HEK293 (cell line): ENCODE results near the gene AARSD1.

ENCODE experiments used
- CTCF ChIA-PET: fragments of 350-600 bp; formaldehyde crosslinking; extraction: SDS; loops from one replicate; lab custom pipeline; 2021; ENCODE audit warnings: antibody characterized with exemption; lab: Yijun Ruan, JAX
- POLR2A ChIA-PET: fragments of 300-600 bp; formaldehyde crosslinking; extraction: SDS; loops from one replicate; lab custom pipeline; 2020; ENCODE audit warnings: antibody characterized with exemption, inconsistent platforms; lab: Yijun Ruan, JAX
- H3K27ac ChIP-seq: fragments of 200-500 bp; sonication (Bioruptor generic); 2 replicates; pipeline ENCODE4 v1.5.1; 2014; ENCODE audit warnings: low read depth, low read length, control low read depth, inconsistent platforms; ENCODE audit errors: extremely low read depth
- H3K36me3 ChIP-seq, 2 experiments: fragments of 200-500 bp in 1 of 2; sonication (Bioruptor generic) in 1 of 2; 1 replicate in 1 of 2; 2 replicates in 1 of 2; pipeline ENCODE4 v1.5.1; 2014 to 2017; ENCODE audit warnings: inconsistent platforms in 2 of 2, low read length in 2 of 2; ENCODE audit not compliant: control insufficient read depth in 2 of 2, insufficient read depth in 1 of 2
- H3K4me1 ChIP-seq: fragments of 200-500 bp; sonication (Bioruptor generic); 2 replicates; pipeline ENCODE4 v1.5.1; 2014; ENCODE audit warnings: mild to moderate bottlenecking, low read length, inconsistent platforms; ENCODE audit not compliant: control insufficient read depth, insufficient read depth
- H3K4me3 ChIP-seq: 2 replicates; pipeline ENCODE4 v1.5.1; 2011; ENCODE audit warnings: low read depth, mild to moderate bottlenecking, control low read depth, low read length, moderate library complexity
- H3K9me3 ChIP-seq: fragments of 200-500 bp; sonication (Bioruptor generic); 2 replicates; pipeline ENCODE4 v1.5.1; 2014; ENCODE audit warnings: low read depth, low read length, inconsistent platforms; ENCODE audit not compliant: control insufficient read depth, insufficient read depth
- IKZF3 ChIP-seq: fragments of 450-650 bp; IDR thresholded peaks from 2 replicates; pipeline ENCODE4 v1.5.0; 2018; ENCODE audit warnings: missing biosample characterization, mild to moderate bottlenecking, missing genetic modification characterization, moderate library complexity
- MYNN ChIP-seq: fragments of 450-650 bp; formaldehyde crosslinking; IDR thresholded peaks from 2 replicates; pipeline ENCODE4 v1.5.1; 2016; ENCODE audit warnings: missing biosample characterization, missing genetic modification characterization, borderline replicate concordance
- MZF1 ChIP-seq: fragments of 450-650 bp; formaldehyde crosslinking; IDR thresholded peaks from 2 replicates; pipeline ENCODE4 v1.5.1; 2017; ENCODE audit warnings: missing biosample characterization, missing genetic modification characterization, borderline replicate concordance
- PRDM10 ChIP-seq: fragments of 450-650 bp; formaldehyde crosslinking; IDR thresholded peaks from 2 replicates; pipeline ENCODE4 v1.5.1; 2016; ENCODE audit warnings: missing biosample characterization, missing genetic modification characterization
- RBAK ChIP-seq: fragments of 450-650 bp; formaldehyde crosslinking; IDR thresholded peaks from 2 replicates; pipeline ENCODE4 v1.5.1; 2016; ENCODE audit warnings: missing biosample characterization, missing genetic modification characterization
- SP7 ChIP-seq: fragments of 450-650 bp; formaldehyde crosslinking; IDR thresholded peaks from 2 replicates; pipeline ENCODE4 v1.5.1; 2016; ENCODE audit warnings: missing biosample characterization, missing genetic modification characterization
- ZBTB17 ChIP-seq: fragments of 450-650 bp; formaldehyde crosslinking; IDR thresholded peaks from 2 replicates; pipeline ENCODE4 v1.5.1; 2016; ENCODE audit warnings: missing biosample characterization, missing genetic modification characterization
- ZBTB7A ChIP-seq: fragments of 450-650 bp; formaldehyde crosslinking; IDR thresholded peaks from 2 replicates; pipeline ENCODE4 v1.5.1; 2016; ENCODE audit warnings: low read depth, missing biosample characterization, missing genetic modification characterization
- ZFP69B ChIP-seq: fragments of 450-650 bp; formaldehyde crosslinking; IDR thresholded peaks from 2 replicates; pipeline ENCODE4 v1.5.1; 2016; ENCODE audit warnings: missing biosample characterization, missing genetic modification characterization
- ZIC2 ChIP-seq: fragments of 450-650 bp; formaldehyde crosslinking; IDR thresholded peaks from 2 replicates; pipeline ENCODE4 v1.5.1; 2016; ENCODE audit warnings: missing biosample characterization, missing genetic modification characterization
- ZNF16 ChIP-seq: fragments of 450-650 bp; formaldehyde crosslinking; IDR thresholded peaks from 2 replicates; pipeline ENCODE4 v1.5.1; 2016; ENCODE audit warnings: low read depth, missing biosample characterization, missing genetic modification characterization
- ZNF24 ChIP-seq: fragments of 450-650 bp; formaldehyde crosslinking; IDR thresholded peaks from 2 replicates; pipeline ENCODE4 v1.5.1; 2016; ENCODE audit warnings: missing biosample characterization, missing genetic modification characterization
- ZNF248 ChIP-seq: fragments of 450-650 bp; formaldehyde crosslinking; IDR thresholded peaks from 2 replicates; pipeline ENCODE4 v1.5.1; 2017; ENCODE audit warnings: missing biosample characterization, missing genetic modification characterization
- ZNF274 ChIP-seq, 2 experiments: fragments of 200-500 bp in 1 of 2; fragments of 450-650 bp in 1 of 2; sonication (Bioruptor generic) in 1 of 2; formaldehyde crosslinking in 1 of 2; IDR thresholded peaks; 2 replicates each; pipeline versions ENCODE4 v1.5.1 to v1.6.1; 2014 to 2016; ENCODE audit warnings: borderline replicate concordance in 1 of 2, inconsistent platforms in 1 of 2, low read length in 1 of 2, missing biosample characterization in 1 of 2, missing genetic modification characterization in 1 of 2
- ZNF366 ChIP-seq: fragments of 450-650 bp; formaldehyde crosslinking; conservative IDR thresholded peaks from 2 replicates; pipeline ENCODE4 v1.5.1; 2016; ENCODE audit warnings: missing biosample characterization, missing genetic modification characterization
- ZNF433 ChIP-seq: fragments of 450-650 bp; formaldehyde crosslinking; IDR thresholded peaks from 2 replicates; pipeline ENCODE4 v1.5.1; 2016; ENCODE audit warnings: missing biosample characterization, missing genetic modification characterization, low read depth
- ZNF501 ChIP-seq: fragments of 450-650 bp; formaldehyde crosslinking; IDR thresholded peaks from 2 replicates; pipeline ENCODE4 v1.5.1; 2016; ENCODE audit warnings: missing biosample characterization, missing genetic modification characterization
- ZNF513 ChIP-seq: fragments of 450-650 bp; IDR thresholded peaks from 2 replicates; pipeline ENCODE4 v1.5.1; 2018; ENCODE audit warnings: missing biosample characterization, missing genetic modification characterization
- ZNF571 ChIP-seq: fragments of 450-650 bp; formaldehyde crosslinking; IDR thresholded peaks from 2 replicates; pipeline ENCODE4 v1.5.0; 2017; ENCODE audit warnings: missing biosample characterization, missing genetic modification characterization
- ZNF610 ChIP-seq: fragments of 450-650 bp; formaldehyde crosslinking; IDR thresholded peaks from 2 replicates; pipeline ENCODE4 v1.5.1; 2016; ENCODE audit warnings: missing biosample characterization, missing genetic modification characterization, borderline replicate concordance
- ZNF624 ChIP-seq: fragments of 450-650 bp; formaldehyde crosslinking; IDR thresholded peaks from 2 replicates; pipeline ENCODE4 v1.5.1; 2017; ENCODE audit warnings: missing biosample characterization, missing genetic modification characterization
- ZNF664 ChIP-seq: fragments of 450-650 bp; formaldehyde crosslinking; IDR thresholded peaks from 2 replicates; pipeline ENCODE4 v1.5.1; 2016; ENCODE audit warnings: missing biosample characterization, missing genetic modification characterization
- ZNF843 ChIP-seq: fragments of 450-650 bp; formaldehyde crosslinking; IDR thresholded peaks from 2 replicates; pipeline ENCODE4 v1.5.1; 2016; ENCODE audit warnings: missing biosample characterization, missing genetic modification characterization
- TF ChIP-seq, protein P1 (sequence below): fragments of 450-650 bp; formaldehyde crosslinking; IDR thresholded peaks from 2 replicates; pipeline ENCODE4; 2016; ENCODE audit warnings: missing biosample characterization, missing genetic modification characterization
- TF ChIP-seq, protein P2 (sequence below): fragments of 450-650 bp; formaldehyde crosslinking; IDR thresholded peaks from 2 replicates; pipeline ENCODE4 v1.5.1; 2016; ENCODE audit warnings: missing biosample characterization, missing genetic modification characterization
- TF ChIP-seq, protein P3 (sequence below): fragments of 450-650 bp; formaldehyde crosslinking; IDR thresholded peaks from 2 replicates; pipeline ENCODE4 v1.5.1; 2016; ENCODE audit warnings: missing biosample characterization, missing genetic modification characterization

AARSD1 gene

GRCh38 chr17:42964161-42964932 lies at the start of gene AARSD1:
Gene AARSD1, minus strand, starts transcription at chr17:42964454. Its CDS starts 14 bp downstream, at chr17:42964440.
- H3K4me1 ChIP-seq, result no peaks in the 10 kb centered on the region
- H3K9me3 ChIP-seq, result no peaks in the 10 kb centered on the region
- H3K4me3 ChIP-seq, result peak within 1 kb of the TSS; percentile 76
- POLR2A ChIA-PET, result interaction anchor here (0.5 to 2.0 kb wide), 6 partner anchors 14 to 164 kb away, joined by 3 to 14 read pairs (median 8); partner anchors contain the start of genes BECN1, PTGES3L, RPL27 and RUNDC1
- CTCF ChIA-PET, result interaction anchor here (0.7 to 1.4 kb wide), 3 partner anchors 34 to 46 kb away, joined by 3 to 4 read pairs (median 3); partner anchors contain the start of gene RPL27
- H3K27ac ChIP-seq, result peak within 1 kb of the TSS; percentile 60; the same call in 1 of the 2 replicates
- H3K36me3 ChIP-seq, result peaks cover 33 to 38% of the 10 kb centered on the region in 2 experiments
- peak; percentile 67; the same call in 1 of the 2 replicates for TF ChIP-seq ZNF24 (tag by site-specific recombination)
- TF ChIP-seq ZNF610 (tag by site-specific recombination), result peak; percentile 46; the same call in 1 of the 2 replicates
- TF ChIP-seq SP7 (tag by site-specific recombination), result peak; percentile 67; the same call in 1 of the 2 replicates
- TF ChIP-seq ZNF624 (tag by site-specific recombination), result no peak
- 0 out of 2 replicates have a peak, but pooled peaks have one; percentile 54 for TF ChIP-seq ZFP69B (tag by site-specific recombination)
- peak; percentile 67 for TF ChIP-seq ZBTB17 (tag by site-specific recombination)
- TF ChIP-seq MYNN (tag by site-specific recombination), result no peak; the same call in 1 of the 2 replicates
- no peak for TF ChIP-seq ZNF664
- TF ChIP-seq IKZF3 (tag by site-specific recombination), result peak; percentile 82
- no peak for TF ChIP-seq ZNF571 (tag by site-specific recombination)
- TF ChIP-seq ZNF433, result no peak
- TF ChIP-seq, protein P1, sequence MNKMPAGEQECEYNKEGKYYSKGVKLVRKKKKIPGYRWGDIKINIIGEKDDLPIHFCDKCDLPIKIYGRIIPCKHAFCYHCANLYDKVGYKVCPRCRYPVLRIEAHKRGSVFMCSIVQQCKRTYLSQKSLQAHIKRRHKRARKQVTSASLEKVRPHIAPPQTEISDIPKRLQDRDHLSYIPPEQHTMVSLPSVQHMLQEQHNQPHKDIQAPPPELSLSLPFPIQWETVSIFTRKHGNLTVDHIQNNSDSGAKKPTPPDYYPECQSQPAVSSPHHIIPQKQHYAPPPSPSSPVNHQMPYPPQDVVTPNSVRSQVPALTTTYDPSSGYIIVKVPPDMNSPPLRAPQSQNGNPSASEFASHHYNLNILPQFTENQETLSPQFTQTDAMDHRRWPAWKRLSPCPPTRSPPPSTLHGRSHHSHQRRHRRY (tag by site-specific recombination), result no peak
- no peak for TF ChIP-seq RBAK (tag by site-specific recombination)
- peak; percentile 54; the same call in 1 of the 2 replicates for TF ChIP-seq ZNF843 (tag by site-specific recombination)
- TF ChIP-seq ZBTB7A (tag by site-specific recombination), result no peak
- peak; percentile 67; the same call in 1 of the 2 replicates for TF ChIP-seq PRDM10 (tag by site-specific recombination)
- TF ChIP-seq ZNF248 (tag by site-specific recombination), result no peak
- no peak for TF ChIP-seq ZNF274 (IDR thresholded peaks at IDR 0.05; ENCODE audit: low read length)
- TF ChIP-seq ZNF274 (tag by site-specific recombination; IDR thresholded peaks at IDR 0.05; ENCODE audit: borderline replicate concordance), result no peak
- peak; percentile 55 for TF ChIP-seq ZNF366 (tag by site-specific recombination)
- TF ChIP-seq, protein P2, sequence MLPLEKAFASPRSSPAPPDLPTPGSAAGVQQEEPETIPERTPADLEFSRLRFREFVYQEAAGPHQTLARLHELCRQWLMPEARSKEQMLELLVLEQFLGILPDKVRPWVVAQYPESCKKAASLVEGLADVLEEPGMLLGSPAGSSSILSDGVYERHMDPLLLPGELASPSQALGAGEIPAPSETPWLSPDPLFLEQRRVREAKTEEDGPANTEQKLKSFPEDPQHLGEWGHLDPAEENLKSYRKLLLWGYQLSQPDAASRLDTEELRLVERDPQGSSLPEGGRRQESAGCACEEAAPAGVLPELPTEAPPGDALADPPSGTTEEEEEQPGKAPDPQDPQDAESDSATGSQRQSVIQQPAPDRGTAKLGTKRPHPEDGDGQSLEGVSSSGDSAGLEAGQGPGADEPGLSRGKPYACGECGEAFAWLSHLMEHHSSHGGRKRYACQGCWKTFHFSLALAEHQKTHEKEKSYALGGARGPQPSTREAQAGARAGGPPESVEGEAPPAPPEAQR (tag by site-specific recombination), result no peak
- TF ChIP-seq ZNF513 (tag by site-specific recombination), result no peak
- peak; percentile 90 for TF ChIP-seq ZNF501 (tag by site-specific recombination)
- peak; percentile 68; the same call in 1 of the 2 replicates for TF ChIP-seq ZIC2 (tag by site-specific recombination)
- TF ChIP-seq ZNF16 (tag by site-specific recombination), result no peak
- TF ChIP-seq, protein P3, sequence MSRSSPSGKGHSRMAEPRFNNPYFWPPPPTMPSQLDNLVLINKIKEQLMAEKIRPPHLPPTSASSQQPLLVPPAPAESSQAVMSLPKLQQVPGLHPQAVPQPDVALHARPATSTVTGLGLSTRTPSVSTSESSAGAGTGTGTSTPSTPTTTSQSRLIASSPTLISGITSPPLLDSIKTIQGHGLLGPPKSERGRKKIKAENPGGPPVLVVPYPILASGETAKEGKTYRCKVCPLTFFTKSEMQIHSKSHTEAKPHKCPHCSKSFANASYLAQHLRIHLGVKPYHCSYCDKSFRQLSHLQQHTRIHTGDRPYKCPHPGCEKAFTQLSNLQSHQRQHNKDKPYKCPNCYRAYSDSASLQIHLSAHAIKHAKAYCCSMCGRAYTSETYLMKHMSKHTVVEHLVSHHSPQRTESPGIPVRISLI (tag by site-specific recombination), result no peak
- TF ChIP-seq MZF1, result no peak
